ENCODE results near the gene TCP11.
"Not testable (repeated sequence)": the region's sequence is repeated elsewhere in the genome, so short reads cannot be mapped to it uniquely, and the experiment has no call there.

TCP11 gene

DNA sequence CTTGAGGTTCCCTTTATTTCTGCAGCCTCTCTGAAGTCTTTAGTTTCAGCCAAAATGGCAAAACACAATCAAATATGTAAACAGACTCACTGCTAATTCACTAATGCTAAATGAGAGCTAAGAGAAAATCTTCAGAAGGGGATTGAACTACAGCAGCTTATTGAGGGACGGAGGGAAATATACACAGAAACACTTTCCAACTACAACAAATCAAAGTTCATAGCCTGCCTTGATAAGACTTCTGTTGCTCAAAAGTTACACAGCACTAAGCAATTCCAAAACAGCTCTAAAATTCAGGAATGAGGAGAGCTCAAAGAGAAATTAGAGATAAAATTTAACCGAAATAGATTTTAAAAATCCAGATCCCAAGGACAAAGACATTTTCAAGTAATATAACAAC lies 1.7 kb downstream of the TCP11 start:
- no CpG with 5 or more reads among the region's 2 CpGs for WGBS, 2 donors (ENCODE audit: extremely low coverage in 2 of 2, insufficient read length in 2 of 2, insufficient replicate concordance in 1 of 2)
- H4K91ac ChIP-seq (ENCODE audit: low read depth, low read length, poor library complexity), result no peak overlapping the region

DNA sequence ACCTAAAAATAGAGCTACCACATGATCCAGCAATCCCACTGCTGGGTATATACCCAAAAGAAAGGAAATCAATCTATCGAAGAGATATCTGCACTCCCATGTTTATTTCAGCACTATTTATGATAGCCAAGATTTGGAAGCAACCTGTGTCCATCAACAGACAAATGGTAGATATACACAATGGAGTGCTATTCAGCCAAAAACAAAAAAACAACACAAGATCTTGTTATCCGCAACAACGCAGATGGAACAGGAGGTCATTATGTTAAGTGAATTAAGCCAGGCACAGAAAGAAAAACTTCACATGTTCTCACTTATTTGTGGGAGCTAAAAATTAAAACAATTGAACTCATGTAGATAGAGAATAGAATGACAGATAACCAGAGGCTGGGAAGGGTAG lies 2.9 kb downstream of the TCP11 start:
- H3K4me2 ChIP-seq (ENCODE audit: insufficient read depth, low read length, poor library complexity, severe bottlenecking); H3K4me3 ChIP-seq (ENCODE audit: low read length in 2 of 2); H2AK5ac ChIP-seq (ENCODE audit: low read depth, low read length); H2BK5ac ChIP-seq (ENCODE audit: low read length); H2AFZ ChIP-seq (ENCODE audit: low read length); H3K27me3 ChIP-seq (ENCODE audit: control insufficient read depth in 3 of 3, insufficient read depth in 3 of 3, low read depth in 1 of 3, low read length in 3 of 3); DNase-seq (ENCODE audit: low spot score); H3K14ac ChIP-seq (ENCODE audit: low read length); H2BK12ac ChIP-seq (ENCODE audit: low read length); H4K91ac ChIP-seq (ENCODE audit: low read depth, low read length, poor library complexity); H3K79me1 ChIP-seq (ENCODE audit: low read depth, low read length); H2BK120ac ChIP-seq (ENCODE audit: low read depth, low read length); H3K4ac ChIP-seq (ENCODE audit: low read length); H4K8ac ChIP-seq (ENCODE audit: low read depth, low read length); H3K27ac ChIP-seq (replicated peaks; ENCODE audit: low read length); H3K18ac ChIP-seq (ENCODE audit: low read length); H3K9ac ChIP-seq (ENCODE audit: low read depth, low read length, poor library complexity); H3K4me1 ChIP-seq (ENCODE audit: control insufficient read depth in 2 of 2, insufficient read depth in 1 of 2, low read depth in 1 of 2, low read length in 2 of 2); H3K9me3 ChIP-seq (replicated peaks in 1 of 2; ENCODE audit: control insufficient read depth in 2 of 2, insufficient read depth in 1 of 2, low read depth in 1 of 2, low read length in 2 of 2); H2BK15ac ChIP-seq (ENCODE audit: low read length); H3K36me3 ChIP-seq (replicated peaks in 1 of 2; ENCODE audit: control insufficient read depth in 2 of 2, insufficient read depth in 2 of 2, low read length in 2 of 2); H3K23ac ChIP-seq (ENCODE audit: low read depth, low read length, poor library complexity): not testable (repeated sequence)
- WGBS, 2 donors (ENCODE audit: extremely low coverage in 2 of 2, insufficient read length in 2 of 2, insufficient replicate concordance in 1 of 2), result no CpG with 5 or more reads among the region's 3 CpGs

More for the DNA sequence above, 1.7 kb downstream of the TCP11 start:
- Histone ChIP-seq H3K9ac (ENCODE audit: low read depth, low read length, poor library complexity) (no peak overlapping the region), H3K18ac (ENCODE audit: low read length) (no peak overlapping the region), H3K4me3 (ENCODE audit: low read length in 2 of 2) (no peak overlapping the region), H3K4me1 (ENCODE audit: control insufficient read depth in 2 of 2, insufficient read depth in 1 of 2, low read depth in 1 of 2, low read length in 2 of 2) (peaks cover 2 to 4% of the 10 kb centered on the region in 2 donors), H3K9me3 (replicated peaks in 1 of 2; ENCODE audit: control insufficient read depth in 2 of 2, insufficient read depth in 1 of 2, low read depth in 1 of 2, low read length in 2 of 2) (peaks cover 0 to 3% of the 10 kb centered on the region in 2 donors), H2AFZ (ENCODE audit: low read length) (peak overlapping the region; percentile 66), H3K14ac (ENCODE audit: low read length) (no peak overlapping the region), H3K27ac (replicated peaks; ENCODE audit: low read length) (no peak overlapping the region), H2AK5ac (ENCODE audit: low read depth, low read length) (no peak overlapping the region), H3K27me3 (ENCODE audit: control insufficient read depth in 3 of 3, insufficient read depth in 3 of 3, low read depth in 1 of 3, low read length in 3 of 3) (peaks cover 0 to 2% (median 0%) of the 10 kb centered on the region in 3 experiments), H2BK12ac (ENCODE audit: low read length) (no peak overlapping the region), H3K4ac (ENCODE audit: low read length) (no peak overlapping the region), H3K4me2 (ENCODE audit: insufficient read depth, low read length, poor library complexity, severe bottlenecking) (no peak overlapping the region), H4K8ac (ENCODE audit: low read depth, low read length) (no peak overlapping the region), H2BK120ac (ENCODE audit: low read depth, low read length) (no peak overlapping the region), H3K36me3 (replicated peaks in 1 of 2; ENCODE audit: control insufficient read depth in 2 of 2, insufficient read depth in 2 of 2, low read length in 2 of 2) (no peaks in the 10 kb centered on the region), H2BK5ac (ENCODE audit: low read length) (no peak overlapping the region), H3K23ac (ENCODE audit: low read depth, low read length, poor library complexity) (no peak overlapping the region), H3K79me1 (ENCODE audit: low read depth, low read length) (no peaks in the 10 kb centered on the region), H2BK15ac (ENCODE audit: low read length) (no peak overlapping the region)
- DNase-seq (ENCODE audit: low spot score), result no peak

DNA sequence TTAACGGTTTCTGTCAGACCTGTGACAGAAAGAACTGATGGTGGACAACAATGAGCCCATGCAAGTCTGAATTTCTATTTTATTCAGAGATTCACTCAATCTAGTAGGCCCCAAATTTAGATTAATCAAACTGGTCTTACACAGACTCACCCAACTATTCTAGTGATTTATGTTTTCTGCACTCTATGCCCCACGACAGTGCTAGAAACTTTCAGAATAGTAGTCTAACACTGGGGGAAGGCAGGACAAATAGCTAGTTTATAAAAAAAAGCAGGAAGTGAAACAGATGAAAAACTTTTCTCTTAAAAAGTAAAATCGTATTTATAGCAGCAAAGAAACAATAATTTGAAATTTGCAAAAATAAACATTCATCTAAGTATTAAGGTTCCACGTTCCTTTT lies 5.0 kb downstream of the TCP11 start:
- H3K36me3 ChIP-seq (replicated peaks in 1 of 2; ENCODE audit: control insufficient read depth in 2 of 2, insufficient read depth in 2 of 2, low read length in 2 of 2), result no peaks in the 10 kb centered on the region
- H3K79me1 ChIP-seq (ENCODE audit: low read depth, low read length), result no peaks in the 10 kb centered on the region
- H3K18ac ChIP-seq (ENCODE audit: low read length), result no peak overlapping the region
- H3K23ac ChIP-seq (ENCODE audit: low read depth, low read length, poor library complexity), result no peak overlapping the region
- no peak overlapping the region for H3K4me3 ChIP-seq (ENCODE audit: low read length in 2 of 2)
- no peak overlapping the region for H2BK5ac ChIP-seq (ENCODE audit: low read length)
- no peak overlapping the region for H2AFZ ChIP-seq (ENCODE audit: low read length)
- no peak overlapping the region for H3K14ac ChIP-seq (ENCODE audit: low read length)
- no peak overlapping the region for H2BK12ac ChIP-seq (ENCODE audit: low read length)
- no peak overlapping the region for H3K27ac ChIP-seq (replicated peaks; ENCODE audit: low read length)
- no peak overlapping the region for H4K91ac ChIP-seq (ENCODE audit: low read depth, low read length, poor library complexity)
- peaks cover 2 to 4% of the 10 kb centered on the region in 2 donors for H3K4me1 ChIP-seq (ENCODE audit: control insufficient read depth in 2 of 2, insufficient read depth in 1 of 2, low read depth in 1 of 2, low read length in 2 of 2)
- no peak overlapping the region for H4K8ac ChIP-seq (ENCODE audit: low read depth, low read length)
- no peak overlapping the region for H3K9ac ChIP-seq (ENCODE audit: low read depth, low read length, poor library complexity)
- no peak overlapping the region for H2AK5ac ChIP-seq (ENCODE audit: low read depth, low read length)
- DNase-seq (ENCODE audit: low spot score), result no peak
- no CpG with 5 or more reads among the region's 4 CpGs for WGBS, 2 donors (ENCODE audit: extremely low coverage in 2 of 2, insufficient read length in 2 of 2, insufficient replicate concordance in 1 of 2)
- H3K27me3 ChIP-seq (ENCODE audit: control insufficient read depth in 3 of 3, insufficient read depth in 3 of 3, low read depth in 1 of 3, low read length in 3 of 3), result no peaks in the 10 kb centered on the region
- no peaks in the 10 kb centered on the region for H3K9me3 ChIP-seq (replicated peaks in 1 of 2; ENCODE audit: control insufficient read depth in 2 of 2, insufficient read depth in 1 of 2, low read depth in 1 of 2, low read length in 2 of 2)
- no peak overlapping the region for H3K4ac ChIP-seq (ENCODE audit: low read length)
- no peak overlapping the region for H2BK15ac ChIP-seq (ENCODE audit: low read length)
- no peak overlapping the region for H3K4me2 ChIP-seq (ENCODE audit: insufficient read depth, low read length, poor library complexity, severe bottlenecking)
- H2BK120ac ChIP-seq (ENCODE audit: low read depth, low read length), result no peak overlapping the region

DNA sequence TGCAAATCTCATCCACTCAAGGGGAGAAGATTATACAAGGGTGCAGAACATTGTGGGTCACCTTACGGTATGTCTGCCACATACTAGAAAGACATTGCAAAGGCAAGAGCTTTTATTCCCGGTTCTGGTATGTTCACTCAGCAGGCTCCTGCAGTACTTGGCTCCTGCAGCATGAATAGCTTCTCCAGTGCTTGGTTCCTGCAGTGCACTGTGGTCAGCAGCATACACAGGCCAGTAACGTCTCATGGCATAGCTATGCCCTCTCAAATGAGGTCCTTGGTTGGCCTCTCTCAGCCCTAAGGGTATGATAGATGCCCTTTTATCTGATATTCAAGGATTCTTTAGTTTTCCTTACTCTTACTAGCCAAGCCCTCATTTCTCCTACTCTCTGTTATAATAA lies 12.6 kb downstream of the TCP11 start:
- Histone ChIP-seq H3K4ac (ENCODE audit: low read length) (no peak overlapping the region), H3K23ac (ENCODE audit: low read depth, low read length, poor library complexity) (no peak overlapping the region), H2BK12ac (ENCODE audit: low read length) (no peak overlapping the region), H2BK15ac (ENCODE audit: low read length) (no peak overlapping the region), H3K4me3 (ENCODE audit: low read length in 2 of 2) (no peak overlapping the region), H2AK5ac (ENCODE audit: low read depth, low read length) (no peak overlapping the region), H2BK120ac (ENCODE audit: low read depth, low read length) (no peak overlapping the region), H3K9me3 (replicated peaks in 1 of 2; ENCODE audit: control insufficient read depth in 2 of 2, insufficient read depth in 1 of 2, low read depth in 1 of 2, low read length in 2 of 2) (no peaks in the 10 kb centered on the region), H3K9ac (ENCODE audit: low read depth, low read length, poor library complexity) (no peak overlapping the region), H3K27ac (replicated peaks; ENCODE audit: low read length) (no peak overlapping the region), H4K91ac (ENCODE audit: low read depth, low read length, poor library complexity) (no peak overlapping the region), H3K4me2 (ENCODE audit: insufficient read depth, low read length, poor library complexity, severe bottlenecking) (no peak overlapping the region), H3K79me1 (ENCODE audit: low read depth, low read length) (no peaks in the 10 kb centered on the region), H3K4me1 (ENCODE audit: control insufficient read depth in 2 of 2, insufficient read depth in 1 of 2, low read depth in 1 of 2, low read length in 2 of 2) (peaks cover 0 to 7% of the 10 kb centered on the region in 2 donors), H3K14ac (ENCODE audit: low read length) (no peak overlapping the region), H3K36me3 (replicated peaks in 1 of 2; ENCODE audit: control insufficient read depth in 2 of 2, insufficient read depth in 2 of 2, low read length in 2 of 2) (no peaks in the 10 kb centered on the region), H3K27me3 (ENCODE audit: control insufficient read depth in 3 of 3, insufficient read depth in 3 of 3, low read depth in 1 of 3, low read length in 3 of 3) (no peaks in the 10 kb centered on the region), H4K8ac (ENCODE audit: low read depth, low read length) (no peak overlapping the region), H2AFZ (ENCODE audit: low read length) (peak overlapping the region; percentile 78), H2BK5ac (ENCODE audit: low read length) (no peak overlapping the region), H3K18ac (ENCODE audit: low read length) (no peak overlapping the region)
- no peak for DNase-seq (ENCODE audit: low spot score)
- no CpG with 5 or more reads among the region's 3 CpGs for WGBS, 2 donors (ENCODE audit: extremely low coverage in 2 of 2, insufficient read length in 2 of 2, insufficient replicate concordance in 1 of 2)
